HG03378 (cell line): ENCODE data around the gene CDK19.
"Not testable (repeated sequence)": the region's sequence is repeated elsewhere in the genome, so short reads cannot be mapped to it uniquely, and the experiment has no call there.

Source experiments
- ATAC-seq: cut with Tn5 transposase; IDR thresholded peaks from one replicate; pipeline ENCODE4 v1.9.1; 2021; ENCODE audit warnings: mild to moderate bottlenecking, moderate library complexity; ENCODE audit not compliant: unreplicated experiment

The CDK19 gene

GRCh38 chr6:110815411-110816409, at the start of gene CDK19:
CDK19 (minus strand) TSS chr6:110815469; CDS start chr6:110815136, 333 bp downstream.
- ATAC-seq: peak; percentile 71

- no peak for ATAC-seq
Measured at GRCh38 chr6:110864824-110865223, 49.6 kb upstream of the CDK19 start.

GRCh38 chr6:110859335-110859792, 44.1 kb upstream of the CDK19 start:
- no peak for ATAC-seq

GRCh38 chr6:110858562-110859214, 43.4 kb upstream of the CDK19 start:
- ATAC-seq: no peak

GRCh38 chr6:110858016-110858415, 42.7 kb upstream of the CDK19 start:
- no peak for ATAC-seq

- no peak for ATAC-seq
Measured at GRCh38 chr6:110856296-110856695, 41.0 kb upstream of the CDK19 start.

- no peak for ATAC-seq
Measured at GRCh38 chr6:110853754-110854477, 38.6 kb upstream of the CDK19 start.

GRCh38 chr6:110852773-110853172, 37.5 kb upstream of the CDK19 start:
- ATAC-seq: no peak

GRCh38 chr6:110849781-110850180, 34.5 kb upstream of the CDK19 start:
- ATAC-seq: no peak

- no peak for ATAC-seq
Measured at GRCh38 chr6:110841266-110841665, 26.0 kb upstream of the CDK19 start.

- ATAC-seq: not testable (repeated sequence)
Measured at GRCh38 chr6:110835751-110836150, 20.5 kb upstream of the CDK19 start.

- ATAC-seq: no peak
Measured at GRCh38 chr6:110833831-110834230, 18.6 kb upstream of the CDK19 start.

- no peak for ATAC-seq
Measured at GRCh38 chr6:110831405-110831804, 16.1 kb upstream of the CDK19 start.

- no peak for ATAC-seq
Measured at GRCh38 chr6:110828396-110828795, 13.1 kb upstream of the CDK19 start.

- ATAC-seq: no peak
Measured at GRCh38 chr6:110826236-110827129, 11.2 kb upstream of the CDK19 start.

GRCh38 chr6:110823146-110823545, 7.9 kb upstream of the CDK19 start:
- no peak for ATAC-seq

GRCh38 chr6:110822249-110822648, 7.0 kb upstream of the CDK19 start:
- no peak for ATAC-seq

GRCh38 chr6:110816677-110817076, 1.4 kb upstream of the CDK19 start:
- no peak for ATAC-seq

- ATAC-seq: no peak
Measured at GRCh38 chr6:110815015-110815410, 256 bp downstream of the CDK19 start.
